Activated naive CD8-positive, alpha-beta T cell treated with anti-CD3 and anti-CD28 coated beads, Interleukin-2, amount 10 ng/mL, durations not matched to agents 7 days and 5 days (primary cell): ENCODE measurements around the gene TMEM208. TPM values are rescaled to one million over a fixed set of nuclear protein-coding genes. Genes with fewer than 3 reads are reported as not detected.

Experiments
- ATAC-seq: fragments of 150-1000 bp; cut with Tn5 transposase; one replicate; pipeline ENCODE4 v1.10.0; 2021; ENCODE audit warnings: low read depth, moderate library complexity
- POLR2A ChIA-PET: fragments of 350-600 bp; sonication (Branson Sonifier 250); formaldehyde crosslinking; loops from one replicate; lab custom pipeline; 2021; ENCODE audit warnings: antibody characterized with exemption; lab: Charles Lee
- DNase-seq: peaks from one replicate; pipeline ENCODE4 v3.0.0; 2021
- H3K27ac Mint-ChIP-seq: one replicate; pipeline ENCODE4 v1.8.0; 2022; ENCODE audit warnings: mild to moderate bottlenecking, mixed read lengths
- H3K27me3 Mint-ChIP-seq: one replicate; pipeline ENCODE4 v1.8.0; 2022; ENCODE audit warnings: mild to moderate bottlenecking, moderate library complexity, mixed read lengths
- H3K36me3 Mint-ChIP-seq: one replicate; pipeline ENCODE4 v1.8.0; 2021; ENCODE audit warnings: mild to moderate bottlenecking, mixed read lengths
- H3K4me1 Mint-ChIP-seq: one replicate; pipeline ENCODE4 v1.8.0; 2021; ENCODE audit warnings: mixed read lengths
- H3K4me3 Mint-ChIP-seq: one replicate; pipeline ENCODE4 v1.8.0; 2022; ENCODE audit warnings: mild to moderate bottlenecking, moderate library complexity, mixed read lengths
- H3K9me3 Mint-ChIP-seq: one replicate; pipeline ENCODE4 v1.8.0; 2021; ENCODE audit warnings: mixed read lengths
- total RNA-seq, 2 experiments: library from RNA; stranded (reverse); gene quantifications; one replicate each; pipeline ENCODE4 v1.2.3, GENCODE V29; 2021

TMEM208 gene
- total RNA-seq, 2 experiments from 2014 or later, result 30.3 to 30.5 TPM

GRCh38 chr16:67238278-67238575 is 11.3 kb downstream of the TMEM208 start:
- no peaks in the 10 kb centered on the region for H3K27me3 Mint-ChIP-seq
- H3K9me3 Mint-ChIP-seq, result no peaks in the 10 kb centered on the region
- DNase-seq, result no peak
- H3K4me1 Mint-ChIP-seq, result peaks cover 25% of the 10 kb centered on the region
- no peak overlapping the region for H3K27ac Mint-ChIP-seq
- POLR2A ChIA-PET, result interaction anchor here (3.2 kb wide), 1 partner anchor 11 kb away, joined by 14 read pairs; the partner anchor contains the start of gene TMEM208
- H3K36me3 Mint-ChIP-seq, result peaks cover 25% of the 10 kb centered on the region
- ATAC-seq, result no peak
- H3K4me3 Mint-ChIP-seq, result no peak overlapping the region

GRCh38 chr16:67238806-67239470 is 12.0 kb downstream of the TMEM208 start:
- H3K4me1 Mint-ChIP-seq, result peaks cover 30% of the 10 kb centered on the region
- no peaks in the 10 kb centered on the region for H3K27me3 Mint-ChIP-seq
- DNase-seq (no peak), ATAC-seq (no peak)
- POLR2A ChIA-PET, result interaction anchor here (3.2 kb wide), 1 partner anchor 12 kb away, joined by 14 read pairs; the partner anchor contains the start of gene TMEM208
- peaks cover 23% of the 10 kb centered on the region for H3K36me3 Mint-ChIP-seq
- H3K4me3 Mint-ChIP-seq, result no peak overlapping the region
- no peaks in the 10 kb centered on the region for H3K9me3 Mint-ChIP-seq
- no peak overlapping the region for H3K27ac Mint-ChIP-seq

GRCh38 chr16:67240506-67240905 is 13.6 kb downstream of the TMEM208 start:
- POLR2A ChIA-PET, result no interaction called here
- Mint-ChIP-seq H3K4me1 (peaks cover 44% of the 10 kb centered on the region), H3K9me3 (no peaks in the 10 kb centered on the region), H3K36me3 (peaks cover 23% of the 10 kb centered on the region), H3K4me3 (no peak overlapping the region), H3K27me3 (no peaks in the 10 kb centered on the region), H3K27ac (peak overlapping the region; percentile 25)
- ATAC-seq (no peak), DNase-seq (no peak)

GRCh38 chr16:67241008-67241900 is 14.3 kb downstream of the TMEM208 start:
- POLR2A ChIA-PET, result interaction anchor here (9.4 kb wide), 1 partner anchor 13 kb away, joined by 130 read pairs; the partner anchor contains the start of gene TMEM208
- H3K4me1 Mint-ChIP-seq, result peaks cover 41% of the 10 kb centered on the region
- peak overlapping the region; percentile 85 for H3K27ac Mint-ChIP-seq
- no peak for ATAC-seq
- no peaks in the 10 kb centered on the region for H3K9me3 Mint-ChIP-seq
- DNase-seq, result no peak
- no peak overlapping the region for H3K4me3 Mint-ChIP-seq
- H3K36me3 Mint-ChIP-seq, result peaks cover 19% of the 10 kb centered on the region
- no peaks in the 10 kb centered on the region for H3K27me3 Mint-ChIP-seq

- ATAC-seq (no peak), DNase-seq (no peak)
- Mint-ChIP-seq H3K4me1 (peaks cover 40% of the 10 kb centered on the region), H3K36me3 (peaks cover 11% of the 10 kb centered on the region), H3K9me3 (no peaks in the 10 kb centered on the region), H3K27me3 (no peaks in the 10 kb centered on the region), H3K27ac (peak overlapping the region; percentile 85), H3K4me3 (no peak overlapping the region)
- POLR2A ChIA-PET, result interaction anchor here (9.4 kb wide), 1 partner anchor 14 kb away, joined by 130 read pairs; the partner anchor contains the start of gene TMEM208
These were observed 15.3 kb downstream of the TMEM208 start for GRCh38 chr16:67242138-67242730.

GRCh38 chr16:67243481-67243880 is 16.6 kb downstream of the TMEM208 start:
- Mint-ChIP-seq H3K36me3 (peaks cover 7% of the 10 kb centered on the region), H3K9me3 (no peaks in the 10 kb centered on the region), H3K4me3 (no peak overlapping the region), H3K27me3 (no peaks in the 10 kb centered on the region), H3K4me1 (peaks cover 40% of the 10 kb centered on the region), H3K27ac (peak overlapping the region; percentile 96)
- POLR2A ChIA-PET, result interaction anchor here (2.3 to 9.4 kb wide), 3 partner anchors 8 to 51 kb away, joined by 11 to 130 read pairs (median 17); partner anchors contain the start of gene TMEM208
- ATAC-seq (no peak), DNase-seq (no peak)

- Mint-ChIP-seq H3K27me3 (peaks cover 4% of the 10 kb centered on the region), H3K4me1 (peaks cover 44% of the 10 kb centered on the region), H3K4me3 (peak overlapping the region; percentile 82), H3K9me3 (no peaks in the 10 kb centered on the region), H3K27ac (peak overlapping the region; percentile 96), H3K36me3 (peaks cover 6% of the 10 kb centered on the region)
- ATAC-seq (peak; percentile 74), DNase-seq (peak; percentile 72)
- POLR2A ChIA-PET, result interaction anchor here (0.5 to 9.4 kb wide), 9 partner anchors 9 to 248 kb away, joined by 3 to 130 read pairs (median 6); partner anchors contain the start of genes MATCAP1, PLEKHG4 and TMEM208
These were observed 17.7 kb downstream of the TMEM208 start for GRCh38 chr16:67244387-67245185.

GRCh38 chr16:67245186-67245585 is 18.3 kb downstream of the TMEM208 start:
- Mint-ChIP-seq H3K4me1 (peaks cover 47% of the 10 kb centered on the region), H3K27me3 (peaks cover 10% of the 10 kb centered on the region), H3K4me3 (peak overlapping the region; percentile 82), H3K36me3 (peaks cover 5% of the 10 kb centered on the region), H3K27ac (peak overlapping the region; percentile 96), H3K9me3 (no peaks in the 10 kb centered on the region)
- ATAC-seq, result no peak
- POLR2A ChIA-PET, result interaction anchor here (1.0 to 9.4 kb wide), 6 partner anchors 10 to 232 kb away, joined by 3 to 130 read pairs (median 10); partner anchors contain the start of gene TMEM208
- no peak for DNase-seq

GRCh38 chr16:67245674-67246080 is 18.7 kb downstream of the TMEM208 start:
- ATAC-seq, result no peak
- H3K36me3 Mint-ChIP-seq, result peaks cover 5% of the 10 kb centered on the region

GRCh38 chr16:67246081-67246755 is 19.3 kb downstream of the TMEM208 start:
- peaks cover 5% of the 10 kb centered on the region for H3K36me3 Mint-ChIP-seq
- peaks cover 46% of the 10 kb centered on the region for H3K4me1 Mint-ChIP-seq
- peak overlapping the region; percentile 90 for H3K27ac Mint-ChIP-seq
- peaks cover 13% of the 10 kb centered on the region for H3K27me3 Mint-ChIP-seq
- peak; percentile 76 for DNase-seq
- H3K9me3 Mint-ChIP-seq, result no peaks in the 10 kb centered on the region
- peak; percentile 11 for ATAC-seq
- POLR2A ChIA-PET, result interaction anchor here (0.5 to 9.4 kb wide), 11 partner anchors 9 to 357 kb away, joined by 3 to 130 read pairs (median 4); partner anchors contain the start of genes PLEKHG4 and TMEM208
- peak overlapping the region; percentile 82 for H3K4me3 Mint-ChIP-seq

More at GRCh38 chr16:67245674-67246080, 18.7 kb downstream of the TMEM208 start:
- Mint-ChIP-seq H3K27ac (peak overlapping the region; percentile 96), H3K9me3 (no peaks in the 10 kb centered on the region), H3K4me3 (peak overlapping the region; percentile 82), H3K27me3 (peaks cover 13% of the 10 kb centered on the region), H3K4me1 (peaks cover 48% of the 10 kb centered on the region)
- no peak for DNase-seq
- POLR2A ChIA-PET, result interaction anchor here (1.0 to 9.4 kb wide), 7 partner anchors 10 to 232 kb away, joined by 3 to 130 read pairs (median 10); partner anchors contain the start of gene TMEM208

- Mint-ChIP-seq H3K36me3 (peaks cover 2% of the 10 kb centered on the region), H3K4me3 (peak overlapping the region; percentile 82), H3K4me1 (peaks cover 43% of the 10 kb centered on the region), H3K27me3 (peaks cover 13% of the 10 kb centered on the region), H3K27ac (peak overlapping the region; percentile 90), H3K9me3 (no peaks in the 10 kb centered on the region)
- no peak for ATAC-seq
- DNase-seq, result no peak
- POLR2A ChIA-PET, result interaction anchor here (0.5 to 9.4 kb wide), 11 partner anchors 10 to 357 kb away, joined by 3 to 130 read pairs (median 4); partner anchors contain the start of genes PLEKHG4 and TMEM208
These were observed 19.8 kb downstream of the TMEM208 start for GRCh38 chr16:67246756-67247191.
